Activated CD4-positive, alpha-beta T cell treated with anti-CD3 and anti-CD28 coated beads, Interleukin-2, amount 10 ng/mL, durations not matched to agents 7 days and 5 days (primary cell): ENCODE data around the gene NGB. TPM values are rescaled to one million over a fixed set of nuclear protein-coding genes. Genes with fewer than 3 reads are reported as not detected.
"Not testable (repeated sequence)": the region's sequence is repeated elsewhere in the genome, so short reads cannot be mapped to it uniquely, and the experiment has no call there.

Experiments used
- CTCF ChIA-PET: fragments of 350-600 bp; sonication (Branson Sonifier 250); formaldehyde crosslinking; loops from one replicate; lab custom pipeline; 2021; ENCODE audit warnings: antibody characterized with exemption; lab: Charles Lee
- POLR2A ChIA-PET: fragments of 350-600 bp; sonication (Branson Sonifier 250); formaldehyde crosslinking; loops from one replicate; lab custom pipeline; 2021; ENCODE audit warnings: antibody characterized with exemption; lab: Charles Lee
- DNase-seq: peaks from one replicate; pipeline ENCODE4 v3.0.0-alpha.2; 2020
- H3K27ac Mint-ChIP-seq: one replicate; pipeline ENCODE4 v1.8.0; 2021; ENCODE audit warnings: mild to moderate bottlenecking, moderate library complexity, mixed read lengths
- H3K27me3 Mint-ChIP-seq: one replicate; pipeline ENCODE4 v1.8.0; 2021; ENCODE audit warnings: mixed read lengths
- H3K36me3 Mint-ChIP-seq: one replicate; pipeline ENCODE4 v1.8.0; 2021; ENCODE audit warnings: low read depth, mixed read lengths
- H3K4me1 Mint-ChIP-seq: one replicate; pipeline ENCODE4 v1.8.0; 2021; ENCODE audit warnings: mixed read lengths
- H3K4me3 Mint-ChIP-seq: one replicate; pipeline ENCODE4 v1.8.0; 2021; ENCODE audit warnings: mild to moderate bottlenecking, moderate library complexity, mixed read lengths
- H3K9me3 Mint-ChIP-seq: one replicate; pipeline ENCODE4 v1.8.0; 2021; ENCODE audit warnings: mixed read lengths
- total RNA-seq, 2 experiments: library from RNA; stranded (reverse); gene quantifications; one replicate each; pipeline ENCODE4 v1.2.3, GENCODE V29; 2021

Gene NGB
- total RNA-seq, 2 experiments from 2014 or later: not detected

DNA sequence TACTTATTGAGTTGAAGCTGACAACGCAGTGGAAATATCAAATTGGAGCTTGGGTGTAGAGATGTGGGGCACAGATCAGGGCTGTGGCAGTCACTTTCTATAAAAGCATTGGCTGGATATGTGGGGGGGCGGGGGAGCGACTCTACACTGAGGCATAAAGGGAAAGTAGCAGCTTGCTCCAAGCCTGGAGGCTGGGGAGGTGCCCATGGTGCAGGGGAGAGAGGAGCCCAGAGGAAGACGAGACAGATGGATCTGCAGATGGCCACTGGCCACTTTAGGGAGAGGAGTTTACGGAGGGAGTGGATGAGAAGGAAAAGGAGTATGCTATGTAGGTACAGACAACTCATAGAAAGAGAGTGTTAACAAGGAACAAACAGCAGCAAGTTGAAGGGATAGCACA is 13.5 kb upstream of the NGB start:
- H3K27me3 Mint-ChIP-seq: no peaks in the 10 kb centered on the region
- CTCF ChIA-PET: interaction anchor here (0.9 kb wide), 1 partner anchor 14 kb away, joined by 3 read pairs; no protein-coding TSS in a partner anchor
- H3K4me3 Mint-ChIP-seq: no peak overlapping the region

DNA sequence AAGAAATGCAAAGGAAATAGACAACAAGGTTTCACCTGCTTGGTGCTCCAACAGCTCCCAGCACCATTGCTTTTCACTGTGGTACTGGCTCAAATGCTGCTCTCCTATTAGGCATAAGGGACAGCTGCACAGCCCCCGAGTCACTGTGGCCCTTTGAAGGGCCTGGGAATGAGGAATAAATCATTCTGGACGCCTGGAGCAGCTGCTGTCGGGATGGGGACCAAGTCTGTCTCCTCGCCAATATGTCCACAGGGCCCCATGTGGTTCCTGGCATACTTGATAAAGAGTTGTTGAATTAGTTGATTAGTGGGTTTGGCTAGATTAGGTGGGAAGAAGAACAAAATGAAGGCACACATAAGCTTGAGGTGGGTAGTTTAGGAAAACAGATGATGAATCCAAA is 13.1 kb upstream of the NGB start:
- ChIA-PET CTCF (interaction anchor here (0.9 kb wide), 1 partner anchor 14 kb away, joined by 3 read pairs; no protein-coding TSS in a partner anchor), POLR2A (no interaction called here)
- Mint-ChIP-seq H3K27me3 (no peaks in the 10 kb centered on the region), H3K4me1 (no peaks in the 10 kb centered on the region), H3K4me3 (no peak overlapping the region), H3K36me3 (no peaks in the 10 kb centered on the region), H3K9me3 (no peaks in the 10 kb centered on the region), H3K27ac (no peak overlapping the region)
- DNase-seq: no peak

More for the DNA sequence above, 13.5 kb upstream of the NGB start:
- DNase-seq: no peak
- Mint-ChIP-seq H3K4me1 (no peaks in the 10 kb centered on the region), H3K9me3 (no peaks in the 10 kb centered on the region), H3K27ac (no peak overlapping the region), H3K36me3 (no peaks in the 10 kb centered on the region)
- POLR2A ChIA-PET: no interaction called here

DNA sequence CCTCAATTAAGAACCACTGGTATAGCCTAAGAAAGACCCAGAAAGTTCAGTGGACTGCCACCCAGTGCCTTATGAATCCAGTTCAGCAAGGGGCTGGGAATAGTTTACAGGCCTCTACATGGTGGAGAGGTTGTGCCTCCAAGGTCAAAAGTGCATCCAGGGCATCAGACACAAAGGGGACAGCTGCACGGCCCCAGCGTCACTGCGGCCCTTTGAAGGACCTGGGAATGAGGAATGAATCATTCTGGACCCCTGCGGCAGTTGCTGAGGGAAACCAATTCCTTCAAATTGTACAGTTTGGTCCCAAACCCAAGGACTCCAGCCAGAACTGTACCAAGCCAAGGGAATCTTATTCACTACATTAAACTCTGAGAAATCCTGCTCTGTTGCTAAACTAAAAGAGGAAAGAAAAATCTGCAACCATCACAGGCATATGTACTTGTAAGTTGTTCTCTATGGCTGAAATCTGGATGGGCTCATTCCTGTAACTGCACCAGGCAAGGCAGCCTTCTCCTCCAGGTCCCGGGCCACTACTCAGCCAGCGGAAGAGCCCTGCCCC is 10.9 kb upstream of the NGB start:
- H3K4me1 Mint-ChIP-seq: no peaks in the 10 kb centered on the region
- CTCF ChIA-PET: interaction anchor here (1.5 kb wide), 1 partner anchor 20 kb away, joined by 7 read pairs; no protein-coding TSS in a partner anchor
- no peaks in the 10 kb centered on the region for H3K9me3 Mint-ChIP-seq
- H3K27me3 Mint-ChIP-seq: no peaks in the 10 kb centered on the region
- no peak overlapping the region for H3K4me3 Mint-ChIP-seq
- DNase-seq: no peak
- no peak overlapping the region for H3K27ac Mint-ChIP-seq
- H3K36me3 Mint-ChIP-seq: no peaks in the 10 kb centered on the region
- POLR2A ChIA-PET: no interaction called here

DNA sequence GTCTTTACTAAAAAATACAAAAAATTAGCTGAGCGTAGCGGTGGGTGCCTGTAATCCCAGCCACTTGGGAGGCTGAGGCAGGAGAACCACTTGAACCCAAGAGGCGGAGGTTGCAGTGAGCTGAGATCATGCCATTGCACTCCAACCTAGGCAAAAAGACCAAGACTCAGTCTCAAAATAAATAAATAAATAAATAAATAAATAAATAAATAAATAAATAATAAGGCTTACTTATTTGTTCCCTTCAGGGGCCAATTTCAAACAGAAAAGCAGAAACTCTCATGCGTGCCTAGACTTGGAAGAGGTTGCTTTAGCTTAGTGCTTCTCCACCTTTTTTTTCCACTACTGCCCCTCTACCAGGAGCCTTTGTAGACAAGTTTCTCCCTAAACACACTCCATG is 9.9 kb upstream of the NGB start:
- H3K27ac Mint-ChIP-seq, H3K36me3 Mint-ChIP-seq, POLR2A ChIA-PET, H3K4me1 Mint-ChIP-seq, H3K4me3 Mint-ChIP-seq, H3K27me3 Mint-ChIP-seq, H3K9me3 Mint-ChIP-seq, DNase-seq, CTCF ChIA-PET: not testable (repeated sequence)

DNA sequence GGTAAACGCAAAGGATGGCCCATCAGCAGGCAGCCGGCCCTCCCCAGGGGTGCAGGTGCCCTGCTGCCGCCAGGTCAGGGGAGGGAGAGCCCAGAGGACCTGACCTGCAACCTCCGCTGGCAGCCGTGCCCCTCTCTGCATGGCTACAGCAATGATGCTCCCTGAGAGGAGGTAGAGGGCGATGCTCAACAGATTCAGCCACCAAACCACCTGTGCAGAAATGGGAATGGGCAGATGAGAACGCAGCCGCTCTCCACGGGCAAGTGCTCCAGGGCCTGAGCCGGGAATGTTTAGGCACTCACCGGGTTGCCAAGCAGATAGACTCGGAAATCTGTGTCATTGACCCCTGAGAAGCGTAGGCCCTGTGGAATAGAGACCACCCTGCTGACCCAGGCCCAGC is 8.7 kb upstream of the NGB start:
- POLR2A ChIA-PET: no interaction called here
- H3K4me3 Mint-ChIP-seq: no peak overlapping the region
- no peak for DNase-seq

DNA sequence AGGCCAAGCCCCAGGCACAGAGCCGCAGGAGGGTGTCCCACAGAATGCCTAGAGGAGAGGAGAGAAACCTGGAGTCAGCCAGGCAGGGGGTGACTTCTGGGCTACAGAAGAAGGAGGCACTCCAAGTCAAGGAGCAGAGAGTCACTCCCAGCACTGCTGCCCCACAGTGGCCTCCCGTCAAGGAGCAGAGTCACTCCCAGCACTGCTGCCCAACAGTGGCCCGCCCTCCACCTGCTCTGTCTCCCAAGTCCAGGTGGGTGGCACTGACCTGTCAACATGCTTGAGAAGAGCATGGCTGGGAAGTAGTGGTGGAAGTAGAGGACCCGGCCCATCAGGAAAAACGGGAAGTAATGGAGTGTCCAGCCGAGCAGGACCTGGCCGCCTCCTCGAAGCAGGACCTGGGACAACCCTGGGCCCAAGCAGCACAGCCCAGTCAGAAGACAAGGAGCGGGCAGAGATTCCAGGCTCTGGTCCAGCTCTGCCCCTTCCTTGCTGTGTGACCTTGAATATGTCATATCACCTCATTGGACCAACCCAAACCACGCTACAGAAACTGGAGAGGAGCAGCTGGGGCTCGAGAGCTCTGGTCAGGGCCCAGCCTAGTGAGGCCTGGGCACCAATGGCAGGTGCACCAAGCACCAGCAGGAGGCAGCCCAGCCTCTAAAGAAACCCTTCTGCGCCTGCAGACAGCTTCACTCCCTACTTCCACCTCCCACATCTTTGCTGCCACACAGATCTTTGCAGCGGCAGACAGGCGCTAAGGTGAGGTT is 7.6 kb upstream of the NGB start:
- Mint-ChIP-seq H3K4me1 (no peaks in the 10 kb centered on the region), H3K9me3 (no peaks in the 10 kb centered on the region), H3K27me3 (no peaks in the 10 kb centered on the region), H3K27ac (no peak overlapping the region), H3K4me3 (no peak overlapping the region), H3K36me3 (no peaks in the 10 kb centered on the region)
- ChIA-PET POLR2A (no interaction called here), CTCF (interaction anchor here (0.5 to 0.6 kb wide), 2 partner anchors 34 to 363 kb away, joined by 3 to 5 read pairs; no protein-coding TSS in a partner anchor)
- no peak for DNase-seq

More for the DNA sequence above, 8.7 kb upstream of the NGB start:
- Mint-ChIP-seq H3K36me3 (no peaks in the 10 kb centered on the region), H3K27ac (no peak overlapping the region), H3K4me1 (no peaks in the 10 kb centered on the region), H3K27me3 (no peaks in the 10 kb centered on the region), H3K9me3 (no peaks in the 10 kb centered on the region)
- CTCF ChIA-PET: interaction anchor here (0.6 kb wide), 1 partner anchor 33 kb away, joined by 5 read pairs; no protein-coding TSS in a partner anchor

DNA sequence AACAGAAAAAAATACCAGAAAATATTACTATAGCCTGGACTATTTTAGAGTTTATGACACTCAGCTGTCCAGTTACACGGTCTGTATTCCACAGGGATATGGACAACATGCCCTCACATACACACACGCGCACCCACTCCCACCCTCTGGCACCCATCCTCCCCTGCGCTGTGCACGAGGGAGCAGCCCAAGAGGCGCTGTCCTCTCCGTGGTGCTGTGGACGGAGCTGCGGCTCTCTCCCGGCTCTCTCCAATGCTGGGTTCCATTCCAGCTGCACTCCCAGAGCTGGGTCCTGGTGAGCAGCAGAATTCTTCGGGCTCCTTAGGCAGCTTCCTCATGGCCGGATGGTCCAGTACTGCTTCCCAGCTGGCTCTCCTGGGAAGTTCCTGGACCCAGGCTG is 6.0 kb upstream of the NGB start:
- no peak overlapping the region for H3K4me3 Mint-ChIP-seq
- H3K4me1 Mint-ChIP-seq: no peaks in the 10 kb centered on the region
- no peaks in the 10 kb centered on the region for H3K36me3 Mint-ChIP-seq
- CTCF ChIA-PET: no interaction called here
- no peaks in the 10 kb centered on the region for H3K9me3 Mint-ChIP-seq
- H3K27ac Mint-ChIP-seq: no peak overlapping the region
- DNase-seq: no peak
- POLR2A ChIA-PET: no interaction called here
- peaks cover 8% of the 10 kb centered on the region for H3K27me3 Mint-ChIP-seq

DNA sequence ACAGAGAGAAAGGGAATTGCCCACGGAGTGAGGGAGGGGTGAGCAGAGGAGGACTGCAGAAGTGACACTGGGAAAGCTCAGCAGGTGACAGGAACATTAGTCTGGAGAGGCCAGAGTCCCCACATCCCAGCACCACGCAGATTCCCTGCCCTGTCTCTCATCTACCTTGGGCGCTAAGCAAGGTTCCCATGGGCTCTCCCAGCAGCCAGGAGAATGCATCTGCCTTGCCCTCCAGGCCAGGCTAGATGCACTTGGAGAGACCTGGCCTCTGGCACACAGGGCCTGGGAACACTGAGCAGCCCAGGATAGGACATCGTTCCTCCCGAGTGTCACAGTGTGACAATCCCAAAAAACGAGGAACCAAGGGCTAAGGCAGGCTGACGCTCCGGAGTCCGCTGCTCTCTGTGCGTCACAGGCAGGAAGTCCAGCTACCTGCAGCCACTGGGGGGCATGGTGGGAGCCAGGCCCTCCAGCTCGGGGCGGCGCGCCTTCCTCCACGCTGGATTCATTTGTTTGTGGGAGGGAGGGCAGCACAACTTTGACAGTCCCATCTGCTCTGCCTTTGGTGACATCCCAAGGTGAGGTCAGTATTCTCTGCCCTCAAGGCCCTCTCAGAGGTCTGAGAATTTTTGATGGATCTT is 5.4 kb upstream of the NGB start:
- CTCF ChIA-PET: no interaction called here
- Mint-ChIP-seq H3K4me1 (no peaks in the 10 kb centered on the region), H3K36me3 (no peaks in the 10 kb centered on the region), H3K9me3 (no peaks in the 10 kb centered on the region), H3K4me3 (no peak overlapping the region), H3K27me3 (peaks cover 13% of the 10 kb centered on the region), H3K27ac (no peak overlapping the region)
- DNase-seq: no peak
- POLR2A ChIA-PET: no interaction called here

DNA sequence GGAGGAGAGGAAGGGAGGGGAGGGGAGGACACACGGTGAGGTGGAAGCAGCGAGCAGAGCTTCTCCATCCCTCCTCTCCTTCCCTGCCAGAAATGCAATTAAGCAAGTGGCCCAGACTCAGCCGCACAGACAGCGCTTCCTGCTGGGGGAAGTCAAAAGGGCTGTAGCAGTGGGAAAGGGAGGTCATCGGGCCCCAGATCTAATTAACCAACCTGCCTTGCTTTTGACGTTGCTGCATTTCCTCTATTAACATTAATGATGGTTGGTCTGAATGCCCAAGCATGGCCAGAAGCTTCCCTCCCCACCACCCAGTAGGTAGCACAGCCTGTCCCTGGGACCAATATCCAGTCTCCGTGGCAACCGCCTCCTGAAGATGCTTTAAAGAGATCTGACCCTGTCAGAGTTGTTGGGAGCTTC is 4.6 kb upstream of the NGB start:
- H3K27ac Mint-ChIP-seq: no peak overlapping the region
- no peaks in the 10 kb centered on the region for H3K36me3 Mint-ChIP-seq
- no peaks in the 10 kb centered on the region for H3K4me1 Mint-ChIP-seq
- ChIA-PET POLR2A (no interaction called here), CTCF (no interaction called here)
- H3K27me3 Mint-ChIP-seq: peaks cover 16% of the 10 kb centered on the region
- no peak for DNase-seq
- H3K4me3 Mint-ChIP-seq: no peak overlapping the region
- no peaks in the 10 kb centered on the region for H3K9me3 Mint-ChIP-seq

DNA sequence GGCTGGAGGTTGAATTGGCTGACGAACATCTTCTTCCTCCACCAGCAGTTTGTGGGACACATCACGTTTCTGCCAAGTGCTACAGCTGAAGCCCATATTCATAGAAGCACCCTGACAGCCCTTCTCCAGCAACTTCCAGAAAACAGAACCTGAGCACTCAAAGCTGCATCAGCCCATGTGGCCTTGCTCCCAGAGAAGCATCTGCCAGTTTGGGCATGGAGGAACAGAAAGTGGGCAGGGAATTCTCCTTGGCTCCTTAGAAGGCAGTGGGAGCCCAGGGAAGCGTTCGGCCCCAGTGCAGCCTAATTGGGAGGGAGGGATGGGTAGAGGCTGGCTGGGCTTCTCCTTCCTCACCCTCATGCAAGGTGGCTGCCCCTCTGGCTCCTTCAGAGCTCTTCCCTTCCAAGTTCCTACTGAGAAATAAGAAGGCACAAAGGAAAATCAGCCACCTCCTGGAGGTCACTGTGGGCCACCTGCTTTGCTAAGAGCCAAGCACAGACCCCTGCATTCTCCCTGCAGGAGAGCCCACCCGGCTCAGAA is 4.1 kb upstream of the NGB start:
- Mint-ChIP-seq H3K9me3 (no peaks in the 10 kb centered on the region), H3K4me1 (no peaks in the 10 kb centered on the region), H3K27me3 (peaks cover 19% of the 10 kb centered on the region), H3K4me3 (no peak overlapping the region), H3K27ac (no peak overlapping the region), H3K36me3 (no peaks in the 10 kb centered on the region)
- POLR2A ChIA-PET: no interaction called here
- CTCF ChIA-PET: no interaction called here
- no peak for DNase-seq

DNA sequence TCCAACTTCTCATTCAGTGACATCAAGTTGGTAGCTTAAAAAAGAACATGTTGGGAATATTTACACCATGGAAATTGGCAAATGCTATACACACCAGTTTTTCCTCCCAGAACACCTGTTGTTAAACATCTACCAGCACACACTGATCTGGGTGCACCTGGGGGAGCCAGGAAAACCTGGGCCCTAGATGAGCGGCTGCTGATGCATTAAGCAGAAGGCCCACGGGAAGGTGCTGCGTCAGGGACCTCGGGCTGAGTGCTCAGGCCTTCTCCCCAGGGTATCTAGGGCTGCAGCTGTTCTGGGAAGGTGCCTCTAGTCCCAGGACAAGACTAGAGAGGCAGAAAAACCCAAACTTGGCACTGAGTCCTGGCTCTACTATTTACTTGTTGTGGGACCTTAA is 2.8 kb upstream of the NGB start:
- Mint-ChIP-seq H3K4me3 (no peak overlapping the region), H3K9me3 (no peaks in the 10 kb centered on the region), H3K27ac (no peak overlapping the region), H3K27me3 (peaks cover 28% of the 10 kb centered on the region), H3K36me3 (no peaks in the 10 kb centered on the region), H3K4me1 (peaks cover 1% of the 10 kb centered on the region)
- POLR2A ChIA-PET: no interaction called here
- DNase-seq: no peak
- CTCF ChIA-PET: no interaction called here

DNA sequence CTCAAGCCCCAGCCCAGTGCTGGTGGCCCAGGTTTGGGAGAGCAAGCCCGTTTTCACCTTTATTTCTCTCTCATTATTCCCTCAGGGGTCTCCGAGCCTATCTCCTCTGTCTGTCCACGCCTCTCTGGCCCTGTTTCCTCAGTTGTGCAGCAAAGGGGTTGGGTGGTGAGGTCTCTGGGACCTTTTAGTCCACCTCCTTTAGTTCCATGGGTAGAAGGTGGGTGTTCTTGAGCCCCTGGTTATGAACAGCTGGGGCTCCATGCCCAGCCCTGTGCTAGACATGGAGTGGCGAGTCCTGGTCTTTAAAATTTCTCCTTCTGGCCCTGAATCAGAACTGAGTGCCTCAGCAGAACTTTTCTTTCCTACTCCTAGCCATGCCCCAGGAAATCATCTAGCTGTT is 1.3 kb upstream of the NGB start:
- no peak for DNase-seq
- CTCF ChIA-PET: no interaction called here
- Mint-ChIP-seq H3K27me3 (peaks cover 38% of the 10 kb centered on the region), H3K27ac (no peak overlapping the region), H3K4me3 (no peak overlapping the region), H3K9me3 (peaks cover 2% of the 10 kb centered on the region), H3K4me1 (peaks cover 1% of the 10 kb centered on the region), H3K36me3 (no peaks in the 10 kb centered on the region)
- POLR2A ChIA-PET: no interaction called here
